Testis (tissue), 2 donors: ENCODE results near the gene P2RY10.

Source experiments
- POLR2A ChIP-seq: fragments of 450-650 bp; IDR thresholded peaks from one replicate; pipeline ENCODE4 v1.6.1; 2017; ENCODE audit warnings: antibody characterized with exemption, mild to moderate bottlenecking, moderate library complexity
- TF ChIP-seq, protein P1 (sequence below), 3 experiments: fragments of 450-650 bp in 2 of 3; fragments of 200-600 bp in 1 of 3; sonication (generic) in 1 of 3; IDR thresholded peaks; one replicate each; pipeline ENCODE4 v1.5.1; 2016 to 2019; ENCODE audit warnings: antibody characterized with exemption in 3 of 3, mild to moderate bottlenecking in 2 of 3, moderate library complexity in 1 of 3

DNA sequence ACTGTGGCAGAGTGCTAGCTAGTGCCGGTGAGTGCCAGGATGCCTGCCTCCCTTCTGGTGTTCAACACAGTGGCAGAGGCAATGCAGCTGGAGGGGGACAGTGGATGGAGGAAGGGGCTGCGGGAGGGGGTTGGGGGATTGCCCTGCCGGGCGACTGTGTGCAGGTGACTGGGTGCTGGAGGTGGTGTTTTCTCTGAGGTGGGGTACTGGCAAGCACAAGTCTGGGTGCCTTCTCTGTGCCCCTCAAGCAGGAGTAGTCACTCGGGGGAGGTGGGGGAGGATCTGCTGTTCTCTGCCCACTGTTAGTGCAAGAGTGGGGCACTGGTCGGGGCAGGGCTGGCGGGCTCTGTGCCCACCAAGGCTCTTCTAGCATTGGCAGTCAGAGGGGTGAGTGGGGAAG is 10.3 kb upstream of the P2RY10 start:
- TF ChIP-seq, protein P1, sequence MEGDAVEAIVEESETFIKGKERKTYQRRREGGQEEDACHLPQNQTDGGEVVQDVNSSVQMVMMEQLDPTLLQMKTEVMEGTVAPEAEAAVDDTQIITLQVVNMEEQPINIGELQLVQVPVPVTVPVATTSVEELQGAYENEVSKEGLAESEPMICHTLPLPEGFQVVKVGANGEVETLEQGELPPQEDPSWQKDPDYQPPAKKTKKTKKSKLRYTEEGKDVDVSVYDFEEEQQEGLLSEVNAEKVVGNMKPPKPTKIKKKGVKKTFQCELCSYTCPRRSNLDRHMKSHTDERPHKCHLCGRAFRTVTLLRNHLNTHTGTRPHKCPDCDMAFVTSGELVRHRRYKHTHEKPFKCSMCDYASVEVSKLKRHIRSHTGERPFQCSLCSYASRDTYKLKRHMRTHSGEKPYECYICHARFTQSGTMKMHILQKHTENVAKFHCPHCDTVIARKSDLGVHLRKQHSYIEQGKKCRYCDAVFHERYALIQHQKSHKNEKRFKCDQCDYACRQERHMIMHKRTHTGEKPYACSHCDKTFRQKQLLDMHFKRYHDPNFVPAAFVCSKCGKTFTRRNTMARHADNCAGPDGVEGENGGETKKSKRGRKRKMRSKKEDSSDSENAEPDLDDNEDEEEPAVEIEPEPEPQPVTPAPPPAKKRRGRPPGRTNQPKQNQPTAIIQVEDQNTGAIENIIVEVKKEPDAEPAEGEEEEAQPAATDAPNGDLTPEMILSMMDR (IDR thresholded peaks at IDR 0.05) = no peak
- no peak for TF ChIP-seq POLR2A
